ENCODE measurements around the gene DCBLD2. TPM values are rescaled to one million over a fixed set of nuclear protein-coding genes. Genes with fewer than 3 reads are reported as not detected.

The DCBLD2 gene
- total RNA-seq, 3 donors from 2014 or later: 27.2 to 46.7 (median 29.6) TPM

- H3K9me3 ChIP-seq: no peaks in the 10 kb centered on the region
- no peaks in the 10 kb centered on the region for H3K27me3 ChIP-seq
- H3K4me1 ChIP-seq: peaks cover 0 to 3% of the 10 kb centered on the region in 2 donors
- no peak overlapping the region for H3K4me3 ChIP-seq
- no peaks in the 10 kb centered on the region for H3K36me3 ChIP-seq
- H3K27ac ChIP-seq: no peak overlapping the region
- TF ChIP-seq POLR2AphosphoS5 (IDR thresholded peaks at IDR 0.05): no peak
- TF ChIP-seq POLR2A (IDR thresholded peaks at IDR 0.05): no peak
- TF ChIP-seq, protein P1, sequence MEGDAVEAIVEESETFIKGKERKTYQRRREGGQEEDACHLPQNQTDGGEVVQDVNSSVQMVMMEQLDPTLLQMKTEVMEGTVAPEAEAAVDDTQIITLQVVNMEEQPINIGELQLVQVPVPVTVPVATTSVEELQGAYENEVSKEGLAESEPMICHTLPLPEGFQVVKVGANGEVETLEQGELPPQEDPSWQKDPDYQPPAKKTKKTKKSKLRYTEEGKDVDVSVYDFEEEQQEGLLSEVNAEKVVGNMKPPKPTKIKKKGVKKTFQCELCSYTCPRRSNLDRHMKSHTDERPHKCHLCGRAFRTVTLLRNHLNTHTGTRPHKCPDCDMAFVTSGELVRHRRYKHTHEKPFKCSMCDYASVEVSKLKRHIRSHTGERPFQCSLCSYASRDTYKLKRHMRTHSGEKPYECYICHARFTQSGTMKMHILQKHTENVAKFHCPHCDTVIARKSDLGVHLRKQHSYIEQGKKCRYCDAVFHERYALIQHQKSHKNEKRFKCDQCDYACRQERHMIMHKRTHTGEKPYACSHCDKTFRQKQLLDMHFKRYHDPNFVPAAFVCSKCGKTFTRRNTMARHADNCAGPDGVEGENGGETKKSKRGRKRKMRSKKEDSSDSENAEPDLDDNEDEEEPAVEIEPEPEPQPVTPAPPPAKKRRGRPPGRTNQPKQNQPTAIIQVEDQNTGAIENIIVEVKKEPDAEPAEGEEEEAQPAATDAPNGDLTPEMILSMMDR (IDR thresholded peaks at IDR 0.05): no peak
- intact Hi-C loops (cut with DNase I; ENCODE audit: low total_unique reads): no loop called here
- DNase-seq (ENCODE audit: low spot score in 2 of 2): no peak
Measured at GRCh38 chr3:98892263-98892662, 9.2 kb downstream of the DCBLD2 start.

GRCh38 chr3:98890965-98891910 lies 10.3 kb downstream of the DCBLD2 start:
- Histone ChIP-seq H3K4me1 (peaks cover 0 to 3% of the 10 kb centered on the region in 2 donors), H3K36me3 (no peaks in the 10 kb centered on the region), H3K4me3 (no peak overlapping the region), H3K9me3 (no peaks in the 10 kb centered on the region), H3K27ac (no peak overlapping the region), H3K27me3 (no peaks in the 10 kb centered on the region)
- DNase-seq (ENCODE audit: low spot score in 2 of 2): no peak
- intact Hi-C loops (cut with DNase I; ENCODE audit: low total_unique reads): no loop called here
- TF ChIP-seq POLR2AphosphoS5 (IDR thresholded peaks at IDR 0.05) (no peak), POLR2A (IDR thresholded peaks at IDR 0.05) (no peak)
- TF ChIP-seq, protein P1 (IDR thresholded peaks at IDR 0.05): no peak

- DNase-seq (ENCODE audit: low spot score in 2 of 2): no peak
- peaks cover 0 to 3% of the 10 kb centered on the region in 2 donors for H3K4me1 ChIP-seq
- TF ChIP-seq POLR2AphosphoS5 (IDR thresholded peaks at IDR 0.05): no peak
- TF ChIP-seq, protein P1 (IDR thresholded peaks at IDR 0.05): no peak
- no peak for TF ChIP-seq POLR2A (IDR thresholded peaks at IDR 0.05)
- H3K27me3 ChIP-seq: no peaks in the 10 kb centered on the region
- no peaks in the 10 kb centered on the region for H3K36me3 ChIP-seq
- intact Hi-C loops (cut with DNase I; ENCODE audit: low total_unique reads): no loop called here
- no peak overlapping the region for H3K4me3 ChIP-seq
- no peaks in the 10 kb centered on the region for H3K9me3 ChIP-seq
- H3K27ac ChIP-seq: no peak overlapping the region
Measured at GRCh38 chr3:98890181-98890835, 11.2 kb downstream of the DCBLD2 start.

GRCh38 chr3:98887684-98888083 lies 13.8 kb downstream of the DCBLD2 start:
- Histone ChIP-seq H3K27ac (no peak overlapping the region), H3K9me3 (no peaks in the 10 kb centered on the region), H3K36me3 (no peaks in the 10 kb centered on the region), H3K4me3 (no peak overlapping the region), H3K4me1 (peaks cover 0 to 6% of the 10 kb centered on the region in 2 donors), H3K27me3 (no peaks in the 10 kb centered on the region)
- no peak for DNase-seq (ENCODE audit: low spot score in 2 of 2)
- TF ChIP-seq POLR2AphosphoS5 (IDR thresholded peaks at IDR 0.05) (no peak), POLR2A (IDR thresholded peaks at IDR 0.05) (no peak)
- TF ChIP-seq, protein P1 (IDR thresholded peaks at IDR 0.05): no peak
- intact Hi-C loops (cut with DNase I; ENCODE audit: low total_unique reads): no loop called here

GRCh38 chr3:98886525-98886924 lies 15.0 kb downstream of the DCBLD2 start:
- H3K27ac ChIP-seq: no peak overlapping the region
- intact Hi-C loops (cut with DNase I; ENCODE audit: low total_unique reads): no loop called here
- TF ChIP-seq POLR2A (IDR thresholded peaks at IDR 0.05) (no peak), POLR2AphosphoS5 (IDR thresholded peaks at IDR 0.05) (no peak)
- TF ChIP-seq, protein P1 (IDR thresholded peaks at IDR 0.05): no peak
- H3K4me3 ChIP-seq: no peak overlapping the region
- peaks cover 0 to 3% of the 10 kb centered on the region in 2 donors for H3K4me1 ChIP-seq
- H3K27me3 ChIP-seq: no peaks in the 10 kb centered on the region
- no peaks in the 10 kb centered on the region for H3K36me3 ChIP-seq
- no peaks in the 10 kb centered on the region for H3K9me3 ChIP-seq
- no peak for DNase-seq (ENCODE audit: low spot score in 2 of 2)
